GM12864 (cell line): ENCODE results near the gene NCOA4.

ENCODE experiments used
- DNase-seq: peaks from one replicate; pipeline ENCODE4 v3.0.0-alpha.2; 2011; ENCODE audit warnings: low read depth
- H3K4me3 ChIP-seq: 2 replicates; pipeline ENCODE4 v1.5.1; 2011; ENCODE audit warnings: mild to moderate bottlenecking, low read depth, low read length, control low read depth
- CTCF ChIP-seq: IDR thresholded peaks from 2 replicates; pipeline ENCODE4 v1.5.1; 2011; ENCODE audit warnings: low read depth, mild to moderate bottlenecking, moderate library complexity, low read length, control low read depth, inconsistent platforms; ENCODE audit errors: missing control alignments

Gene NCOA4

GRCh38 chr10:46030091-46030937 lies at the start of gene NCOA4:
Gene NCOA4 (minus strand): TSS chr10:46030623. CDS start chr10:46016680, 13,943 bp downstream.
- H3K4me3 ChIP-seq: peak within 1 kb of the TSS; percentile 78
- TF ChIP-seq CTCF: peak; percentile 89
- DNase-seq: peak; percentile 98

DNA sequence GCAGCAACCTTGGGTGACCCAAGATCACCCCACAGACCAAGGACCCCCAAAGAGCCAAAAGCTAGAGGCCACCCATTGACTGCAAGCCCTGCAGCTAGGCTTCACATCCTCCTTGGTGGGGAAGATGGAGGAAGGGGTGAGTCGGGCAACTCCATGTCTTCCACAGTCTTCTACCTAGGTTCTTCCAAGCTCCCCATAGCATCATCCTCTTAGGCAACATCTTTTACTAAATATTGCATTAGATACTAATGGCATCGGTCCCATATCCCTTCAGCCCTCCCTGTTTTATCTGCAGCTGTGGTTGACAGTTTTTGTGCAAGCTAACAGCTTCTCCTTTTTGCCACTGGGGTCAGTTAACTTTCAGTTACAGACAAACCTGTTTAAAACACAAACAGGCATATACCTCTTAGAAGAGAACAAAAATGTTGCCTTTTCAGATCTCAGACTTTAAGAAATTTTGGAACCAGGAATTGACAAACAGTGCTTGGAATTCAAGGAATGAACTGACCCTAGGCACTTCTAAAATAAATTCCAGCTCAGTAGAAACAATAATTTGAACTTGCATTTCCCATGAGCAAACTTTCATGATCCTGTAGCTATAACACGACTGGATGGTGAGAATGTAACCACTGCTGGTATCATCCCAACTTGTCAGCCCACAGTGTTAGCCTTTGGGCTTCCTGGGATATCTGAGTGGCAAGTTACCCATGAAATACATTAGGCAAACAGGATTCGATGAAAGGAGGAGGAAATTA lies 49.6 kb upstream of the NCOA4 start:
- no peak for DNase-seq
- TF ChIP-seq CTCF: no peak
- no peak overlapping the region for H3K4me3 ChIP-seq

DNA sequence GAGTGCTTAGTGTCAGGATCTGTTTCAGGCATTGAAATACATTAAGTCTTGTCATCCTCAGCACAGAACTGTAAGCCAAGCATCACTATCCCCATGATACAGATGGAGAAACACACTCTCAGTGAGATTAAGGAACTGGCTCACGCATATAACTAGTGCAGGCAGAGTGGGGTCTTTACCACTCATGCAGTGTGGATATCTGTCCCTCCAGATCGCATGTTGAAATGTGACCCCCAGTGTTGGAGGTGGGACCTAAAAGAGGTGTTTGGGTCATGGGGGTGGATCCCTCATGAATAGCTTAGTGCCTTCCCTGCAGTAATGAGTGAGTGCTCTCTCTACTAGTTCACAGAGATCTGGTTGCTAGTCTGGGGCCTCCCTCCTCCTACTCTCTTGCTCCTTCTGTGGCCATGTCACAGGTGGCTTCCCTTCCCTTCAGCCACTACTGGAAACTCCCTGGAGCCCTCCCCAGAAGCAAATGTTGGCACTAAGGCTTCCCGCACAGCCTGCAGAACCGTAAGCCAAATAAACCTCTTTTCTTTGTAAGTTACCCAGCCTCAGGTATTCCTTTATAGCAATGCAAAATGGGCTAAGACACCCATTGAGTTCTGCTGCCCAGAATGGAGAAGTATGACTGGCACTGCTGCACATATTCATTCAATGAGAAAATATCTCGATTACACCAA lies 47.4 kb upstream of the NCOA4 start:
- no peak for TF ChIP-seq CTCF
- no peak for DNase-seq

DNA sequence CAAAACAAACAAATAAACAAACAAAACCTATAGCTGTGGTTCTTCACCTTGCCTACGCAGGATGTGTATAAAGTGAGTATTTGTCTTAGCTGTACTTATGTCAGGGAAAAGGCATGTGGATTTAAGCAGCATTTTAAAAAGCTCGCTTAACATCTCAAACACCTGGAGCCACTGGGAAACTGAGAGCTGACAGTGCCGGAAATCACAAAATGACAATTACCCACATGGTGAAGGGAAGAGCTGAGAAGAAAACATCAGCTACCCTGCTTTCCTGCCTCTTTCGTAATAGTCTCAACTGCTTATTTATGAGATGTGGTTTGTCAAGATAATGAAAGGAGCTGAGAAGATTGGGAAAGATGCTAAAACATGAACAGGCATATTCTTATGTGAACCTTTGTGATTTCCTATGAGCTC lies 46.7 kb upstream of the NCOA4 start:
- H3K4me3 ChIP-seq: no peak overlapping the region
- DNase-seq: no peak
- no peak for TF ChIP-seq CTCF

More for the DNA sequence above, 47.4 kb upstream of the NCOA4 start:
- no peak overlapping the region for H3K4me3 ChIP-seq

GRCh38 chr10:46075869-46076268 lies 45.4 kb upstream of the NCOA4 start:
- H3K4me3 ChIP-seq: no peak overlapping the region
- no peak for TF ChIP-seq CTCF

GRCh38 chr10:46074196-46074946 lies 43.9 kb upstream of the NCOA4 start:
- DNase-seq: no peak
- TF ChIP-seq CTCF: no peak
- no peak overlapping the region for H3K4me3 ChIP-seq

More at GRCh38 chr10:46075869-46076268, 45.4 kb upstream of the NCOA4 start:
- no peak for DNase-seq
